ENCODE measurements around the gene RRP7A. TPM values are rescaled to one million over a fixed set of nuclear protein-coding genes. Genes with fewer than 3 reads are reported as not detected.
A peak's percentile ranks its signal among the peaks of the same experiment; 100 is the strongest.
"Not testable (repeated sequence)": the region's sequence is repeated elsewhere in the genome, so short reads cannot be mapped to it uniquely, and the experiment has no call there.

Gene RRP7A
- total and polyA plus RNA-seq, 4 donors, result 5.3 to 38.9 (median 28.1) TPM

DNA sequence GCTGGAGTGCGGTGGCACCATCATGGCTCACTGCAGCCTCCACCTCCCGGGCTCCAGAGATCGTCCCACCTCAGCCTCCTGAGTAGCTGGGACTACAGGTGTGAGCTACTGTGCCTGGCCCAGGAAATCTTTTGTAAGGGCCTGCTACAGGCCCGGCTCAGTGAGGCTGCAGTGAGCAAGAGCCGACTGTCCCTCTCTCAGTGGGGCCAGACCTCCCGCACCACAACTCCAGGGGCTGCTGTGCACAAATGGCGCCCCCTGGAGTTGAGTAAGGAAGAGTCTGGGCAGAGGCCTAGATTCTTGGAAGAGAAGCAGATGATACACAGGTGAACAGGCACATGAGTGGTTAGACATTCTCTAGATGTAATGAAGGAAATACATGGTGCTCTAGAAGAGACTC lies 41.2 kb upstream of the RRP7A start:
- WGBS, 2 donors, result 68 to 74% methylated on average over 7 of the region's 7 CpGs
- intact Hi-C loops (cut with DNase I), result no loop called here
- H3K4me1 ChIP-seq (ENCODE audit: control insufficient read depth in 1 of 2, insufficient read depth in 2 of 2, low read length in 2 of 2), result no peaks in the 10 kb centered on the region
- H3K27ac ChIP-seq (ENCODE audit: low read depth in 1 of 2, low read length in 2 of 2), result no peak overlapping the region
- ATAC-seq (ENCODE audit: low FRiP score) (no peak), DNase-seq (peak in 1 of 2 donors; percentile 55)
- H3K36me3 ChIP-seq (ENCODE audit: control insufficient read depth in 1 of 2, insufficient read depth in 2 of 2, low read length in 1 of 2), result no peaks in the 10 kb centered on the region
- H3K4me3 ChIP-seq (ENCODE audit: low read length in 2 of 2), result no peak overlapping the region
- no peaks in the 10 kb centered on the region for H3K9me3 ChIP-seq (ENCODE audit: control insufficient read depth, low read length)
- no peaks in the 10 kb centered on the region for H3K27me3 ChIP-seq (ENCODE audit: control insufficient read depth in 1 of 2, insufficient read depth in 2 of 2, low read length in 1 of 2)

DNA sequence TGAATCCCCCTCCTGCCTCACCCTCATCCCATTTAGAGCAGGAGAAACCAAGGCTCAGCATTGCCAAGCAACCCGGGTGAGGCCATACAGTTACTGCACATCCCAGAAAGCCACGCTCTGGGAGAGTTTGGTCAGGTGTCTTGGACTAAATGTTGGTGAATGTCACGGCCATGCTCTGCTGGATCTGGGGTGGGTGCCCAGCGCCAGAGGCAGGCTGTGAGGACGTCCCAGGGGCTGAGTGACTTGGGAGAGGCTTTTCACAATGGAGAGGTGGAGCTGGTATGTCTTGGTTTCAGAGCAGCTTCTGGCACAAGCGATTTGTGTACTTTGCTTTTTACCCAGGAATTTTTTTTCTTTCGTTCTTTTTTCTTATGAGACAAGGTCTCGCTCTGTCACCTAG lies 40.8 kb upstream of the RRP7A start:
- Histone ChIP-seq H3K4me1 (ENCODE audit: control insufficient read depth in 1 of 2, insufficient read depth in 2 of 2, low read length in 2 of 2) (no peaks in the 10 kb centered on the region), H3K9me3 (ENCODE audit: control insufficient read depth, low read length) (no peaks in the 10 kb centered on the region), H3K4me3 (ENCODE audit: low read length in 2 of 2) (no peak overlapping the region), H3K36me3 (ENCODE audit: control insufficient read depth in 1 of 2, insufficient read depth in 2 of 2, low read length in 1 of 2) (no peaks in the 10 kb centered on the region), H3K27ac (ENCODE audit: low read depth in 1 of 2, low read length in 2 of 2) (no peak overlapping the region), H3K27me3 (ENCODE audit: control insufficient read depth in 1 of 2, insufficient read depth in 2 of 2, low read length in 1 of 2) (no peaks in the 10 kb centered on the region)
- WGBS, 2 donors, result 85 to 86% methylated on average over 8 of the region's 8 CpGs
- ATAC-seq (ENCODE audit: low FRiP score) (no peak), DNase-seq (peak in 1 of 2 donors; percentile 41)
- intact Hi-C loops (cut with DNase I), result no loop called here

DNA sequence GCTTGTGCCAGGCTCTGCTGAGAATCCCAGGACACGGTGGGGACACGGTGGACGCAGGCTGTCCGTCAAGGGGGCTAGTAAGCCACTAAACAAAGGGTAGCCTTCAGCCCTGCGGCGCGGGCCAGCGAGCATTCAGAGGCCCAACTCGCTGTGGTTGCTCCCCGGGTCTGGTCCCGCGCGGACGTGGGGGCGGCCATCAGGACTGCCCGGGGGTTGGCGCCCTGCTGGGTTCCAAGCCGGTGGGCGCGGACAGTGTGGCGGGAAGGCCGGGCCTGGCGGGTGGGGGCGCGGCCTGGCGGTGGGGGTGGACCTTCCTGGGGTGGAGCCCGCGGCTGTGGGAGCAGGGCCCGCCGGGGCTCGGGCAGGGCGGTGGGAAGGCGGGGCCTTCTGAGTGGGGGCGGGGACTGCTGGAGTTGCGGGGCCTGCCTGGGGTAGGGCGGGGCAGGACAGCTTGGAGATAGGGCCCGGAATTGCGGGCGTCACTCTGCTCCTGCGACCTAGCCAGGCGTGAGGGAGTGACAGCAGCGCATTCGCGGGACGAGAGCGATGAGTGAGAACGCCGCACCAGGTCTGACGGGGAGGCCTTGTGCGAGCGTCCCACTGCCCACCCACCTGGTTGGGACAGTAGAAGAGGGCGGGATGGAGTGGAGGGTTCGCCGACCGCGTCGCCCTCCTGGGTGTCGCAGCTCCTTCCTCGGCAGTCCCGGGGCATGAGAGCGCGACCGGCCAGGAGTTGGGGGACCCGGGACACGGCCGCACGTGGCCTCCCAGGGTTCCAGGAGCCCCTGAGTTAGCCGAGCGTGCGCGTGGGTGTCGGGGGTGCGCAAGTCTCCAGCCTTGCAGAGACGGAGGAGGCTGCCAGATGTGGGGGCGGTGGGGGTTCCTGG lies 34.1 kb upstream of the RRP7A start, which contains the start of gene SERHL2:
Gene SERHL2 (plus strand): TSS at position 482 of the 887 bp plus-strand sequence. CDS start 65 bp downstream, at position 547.
- H3K4me3 ChIP-seq (ENCODE audit: low read length in 2 of 2), result peak within 1 kb of the TSS; percentile 4 to 34
- H3K36me3 ChIP-seq (ENCODE audit: control insufficient read depth in 1 of 2, insufficient read depth in 2 of 2, low read length in 1 of 2), result no peaks in the 10 kb centered on the region
- DNase-seq (peak; percentile 92 to 96), ATAC-seq (ENCODE audit: low FRiP score) (peak; percentile 95)
- WGBS, 2 donors, result 2 to 3% methylated on average over 13 to 75 of the region's 75 CpGs
- intact Hi-C loops (cut with DNase I), result no loop called here
- no peaks in the 10 kb centered on the region for H3K27me3 ChIP-seq (ENCODE audit: control insufficient read depth in 1 of 2, insufficient read depth in 2 of 2, low read length in 1 of 2)
- H3K9me3 ChIP-seq (ENCODE audit: control insufficient read depth, low read length), result no peaks in the 10 kb centered on the region
- no peaks in the 10 kb centered on the region for H3K4me1 ChIP-seq (ENCODE audit: control insufficient read depth in 1 of 2, insufficient read depth in 2 of 2, low read length in 2 of 2)
- H3K27ac ChIP-seq (ENCODE audit: low read depth in 1 of 2, low read length in 2 of 2), result no peak within 1 kb of the TSS

DNA sequence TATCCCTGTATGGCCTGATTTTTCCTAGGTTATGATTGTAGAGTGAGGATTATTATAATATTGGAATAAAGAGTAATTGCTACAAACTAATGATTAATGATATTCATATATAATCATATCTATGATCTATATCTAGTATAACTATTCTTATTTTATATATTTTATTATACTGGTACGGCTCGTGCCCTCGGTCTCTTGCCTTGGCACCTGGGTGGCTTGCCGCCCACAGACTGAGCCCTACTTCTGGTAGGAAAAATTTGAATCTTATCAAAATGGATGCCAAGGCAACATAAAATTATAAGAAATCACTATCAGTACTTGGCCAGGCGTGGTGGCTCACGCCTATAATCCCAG lies 32.7 kb upstream of the RRP7A start:
- DNase-seq, result peak in 1 of 2 donors; percentile 35
- not testable (repeated sequence) for H3K4me3 ChIP-seq (ENCODE audit: low read length in 2 of 2); ATAC-seq (ENCODE audit: low FRiP score)

DNA sequence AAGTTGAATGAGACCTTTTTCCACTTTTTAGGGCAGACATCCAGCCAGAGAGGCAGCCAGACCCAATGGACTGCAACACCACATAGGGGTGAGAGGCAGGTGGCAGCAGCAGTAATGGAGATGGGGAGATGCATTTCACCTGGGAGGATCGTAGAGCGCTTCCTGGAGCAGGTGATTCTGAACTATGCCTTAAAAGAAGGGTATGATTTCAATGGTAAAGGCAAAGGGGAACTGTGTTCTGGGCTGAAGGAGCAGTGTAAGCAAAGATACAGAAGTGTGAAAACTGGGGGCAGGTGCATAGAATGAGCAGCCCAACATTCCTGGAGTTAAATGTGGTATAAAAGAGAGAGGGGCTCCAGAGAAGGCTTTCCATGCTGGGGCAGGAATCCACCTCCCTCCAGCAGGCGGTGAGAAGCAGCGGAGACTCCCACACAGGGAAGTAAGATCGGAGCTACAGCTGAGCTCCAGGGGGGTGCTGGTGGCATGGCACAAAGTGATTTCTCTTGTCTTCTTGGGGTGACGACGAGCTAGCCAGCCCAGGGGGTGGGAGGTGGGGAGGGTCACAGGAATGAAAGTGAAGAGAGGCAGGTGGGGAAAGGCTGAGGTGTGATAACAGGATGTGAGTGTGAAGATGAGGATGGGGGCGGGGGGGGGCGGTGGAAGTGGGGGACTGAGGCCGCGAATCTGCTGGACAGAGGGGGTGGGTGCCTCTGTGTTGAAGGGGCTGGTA lies 29.9 kb upstream of the RRP7A start:
- Histone ChIP-seq H3K9me3 (ENCODE audit: control insufficient read depth, low read length) (no peaks in the 10 kb centered on the region), H3K4me3 (ENCODE audit: low read length in 2 of 2) (no peak overlapping the region), H3K4me1 (ENCODE audit: control insufficient read depth in 1 of 2, insufficient read depth in 2 of 2, low read length in 2 of 2) (no peaks in the 10 kb centered on the region), H3K27me3 (ENCODE audit: control insufficient read depth in 1 of 2, insufficient read depth in 2 of 2, low read length in 1 of 2) (no peaks in the 10 kb centered on the region), H3K36me3 (ENCODE audit: control insufficient read depth in 1 of 2, insufficient read depth in 2 of 2, low read length in 1 of 2) (no peaks in the 10 kb centered on the region), H3K27ac (ENCODE audit: low read depth in 1 of 2, low read length in 2 of 2) (no peak overlapping the region)
- intact Hi-C loops (cut with DNase I), result no loop called here
- DNase-seq (peak in 1 of 2 donors; percentile 65), ATAC-seq (ENCODE audit: low FRiP score) (no peak)
- WGBS, 2 donors, result 66 to 73% methylated on average over 9 to 11 of the region's 11 CpGs

More for the DNA sequence above, 32.7 kb upstream of the RRP7A start:
- intact Hi-C loops (cut with DNase I); H3K27ac ChIP-seq (ENCODE audit: low read depth in 1 of 2, low read length in 2 of 2); H3K4me1 ChIP-seq (ENCODE audit: control insufficient read depth in 1 of 2, insufficient read depth in 2 of 2, low read length in 2 of 2); H3K36me3 ChIP-seq (ENCODE audit: control insufficient read depth in 1 of 2, insufficient read depth in 2 of 2, low read length in 1 of 2); H3K9me3 ChIP-seq (ENCODE audit: control insufficient read depth, low read length); H3K27me3 ChIP-seq (ENCODE audit: control insufficient read depth in 1 of 2, insufficient read depth in 2 of 2, low read length in 1 of 2): not testable (repeated sequence)
- 90 to 93% methylated on average over 6 of the region's 6 CpGs for WGBS, 2 donors

DNA sequence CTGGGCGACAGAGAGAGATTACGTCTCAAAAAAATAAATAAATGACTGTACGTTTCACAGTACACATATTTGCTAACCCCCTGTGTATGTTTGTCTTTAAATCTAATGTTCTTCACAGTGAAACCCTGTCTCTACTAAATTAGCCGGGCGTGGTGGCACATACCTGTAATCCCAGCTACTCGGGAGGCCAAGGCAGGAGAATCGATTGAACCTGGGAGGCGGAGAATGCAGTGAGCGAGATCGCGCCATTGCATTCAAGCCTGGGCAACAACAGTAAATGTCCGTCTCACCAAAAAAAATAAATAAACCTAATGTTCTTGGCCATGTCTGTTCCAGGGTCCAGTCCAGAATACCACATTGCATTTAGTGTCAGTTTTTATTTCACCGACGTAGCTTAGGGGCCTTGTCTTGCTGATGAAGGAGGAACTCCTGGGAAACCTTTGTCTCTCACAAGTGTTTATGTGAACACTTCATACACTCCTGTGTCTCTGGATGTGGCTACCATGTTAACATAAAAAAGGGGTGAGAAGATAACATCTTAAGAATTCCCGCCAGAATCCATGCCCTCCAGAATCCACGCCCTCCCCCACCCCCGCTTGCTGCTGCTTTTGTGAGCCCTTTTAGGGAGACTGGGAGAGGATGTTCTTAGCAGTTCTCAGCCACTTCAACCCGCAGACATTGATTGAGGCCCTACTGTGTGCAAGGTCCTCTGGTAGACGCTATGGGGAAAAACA lies 29.2 kb upstream of the RRP7A start:
- no peaks in the 10 kb centered on the region for H3K27me3 ChIP-seq (ENCODE audit: control insufficient read depth in 1 of 2, insufficient read depth in 2 of 2, low read length in 1 of 2)
- no peaks in the 10 kb centered on the region for H3K36me3 ChIP-seq (ENCODE audit: control insufficient read depth in 1 of 2, insufficient read depth in 2 of 2, low read length in 1 of 2)
- no peak overlapping the region for H3K27ac ChIP-seq (ENCODE audit: low read depth in 1 of 2, low read length in 2 of 2)
- H3K4me1 ChIP-seq (ENCODE audit: control insufficient read depth in 1 of 2, insufficient read depth in 2 of 2, low read length in 2 of 2), result no peaks in the 10 kb centered on the region
- DNase-seq (peak in 1 of 2 donors; percentile 2), ATAC-seq (ENCODE audit: low FRiP score) (no peak)
- H3K4me3 ChIP-seq (ENCODE audit: low read length in 2 of 2), result no peak overlapping the region
- intact Hi-C loops (cut with DNase I), result no loop called here
- no peaks in the 10 kb centered on the region for H3K9me3 ChIP-seq (ENCODE audit: control insufficient read depth, low read length)
- WGBS, 2 donors, result 70 to 74% methylated on average over 18 to 19 of the region's 19 CpGs

DNA sequence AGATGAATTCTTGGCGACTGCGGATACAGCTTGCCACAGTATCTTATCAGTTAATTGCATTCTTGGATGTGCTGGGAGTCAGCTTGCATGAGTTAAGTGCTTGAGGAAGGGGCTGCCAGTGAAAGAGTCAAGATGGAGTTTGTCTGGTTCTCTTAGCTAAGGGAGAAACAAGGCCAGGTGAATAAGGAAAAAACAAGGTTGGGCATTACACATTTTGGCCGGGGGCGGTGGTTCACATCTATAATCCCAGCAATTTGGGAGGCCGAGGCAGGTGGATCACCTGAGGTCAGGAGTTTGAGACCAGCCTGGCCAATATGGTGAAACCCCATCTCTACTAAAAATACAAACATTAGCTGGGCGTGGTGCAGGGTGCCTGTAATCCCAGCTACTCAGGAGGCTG lies 28.5 kb upstream of the RRP7A start:
- H3K27me3 ChIP-seq (ENCODE audit: control insufficient read depth in 1 of 2, insufficient read depth in 2 of 2, low read length in 1 of 2); H3K9me3 ChIP-seq (ENCODE audit: control insufficient read depth, low read length); H3K4me3 ChIP-seq (ENCODE audit: low read length in 2 of 2); H3K27ac ChIP-seq (ENCODE audit: low read depth in 1 of 2, low read length in 2 of 2); H3K36me3 ChIP-seq (ENCODE audit: control insufficient read depth in 1 of 2, insufficient read depth in 2 of 2, low read length in 1 of 2); ATAC-seq (ENCODE audit: low FRiP score); H3K4me1 ChIP-seq (ENCODE audit: control insufficient read depth in 1 of 2, insufficient read depth in 2 of 2, low read length in 2 of 2); intact Hi-C loops (cut with DNase I): not testable (repeated sequence)
- WGBS, 2 donors, result 66 to 69% methylated on average over 6 of the region's 6 CpGs
- peak in 1 of 2 donors; percentile 8 for DNase-seq

DNA sequence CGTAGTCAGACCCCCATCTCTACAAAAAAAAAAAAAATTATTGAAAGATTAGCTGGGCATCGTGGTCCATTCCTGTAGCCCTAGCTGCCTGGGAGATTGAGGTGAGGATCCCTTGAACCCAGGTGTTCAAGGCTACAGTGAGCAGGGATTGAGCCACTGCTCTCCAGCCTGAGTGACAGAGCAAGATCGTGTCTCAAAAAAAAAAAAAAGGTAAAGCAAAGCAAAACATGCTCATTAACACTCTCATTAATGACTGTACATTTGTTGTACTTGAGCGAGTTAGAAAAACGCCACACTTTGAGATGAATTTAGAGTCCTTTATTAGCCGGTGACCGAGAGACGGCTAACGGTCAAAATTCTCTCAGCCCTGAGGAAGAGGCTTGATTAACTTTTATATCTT lies 28.0 kb upstream of the RRP7A start:
- WGBS, 2 donors, result 72 to 75% methylated on average over 8 to 9 of the region's 9 CpGs
- intact Hi-C loops (cut with DNase I), result no loop called here
- peak in 1 of 2 donors; percentile 13 for DNase-seq
- Histone ChIP-seq H3K36me3 (ENCODE audit: control insufficient read depth in 1 of 2, insufficient read depth in 2 of 2, low read length in 1 of 2) (no peaks in the 10 kb centered on the region), H3K9me3 (ENCODE audit: control insufficient read depth, low read length) (no peaks in the 10 kb centered on the region), H3K4me3 (ENCODE audit: low read length in 2 of 2) (no peak overlapping the region), H3K27me3 (ENCODE audit: control insufficient read depth in 1 of 2, insufficient read depth in 2 of 2, low read length in 1 of 2) (no peaks in the 10 kb centered on the region), H3K27ac (ENCODE audit: low read depth in 1 of 2, low read length in 2 of 2) (no peak overlapping the region), H3K4me1 (ENCODE audit: control insufficient read depth in 1 of 2, insufficient read depth in 2 of 2, low read length in 2 of 2) (no peaks in the 10 kb centered on the region)
- ATAC-seq (ENCODE audit: low FRiP score), result no peak
